Activated CD8-positive, alpha-beta memory T cell treated with anti-CD3 and anti-CD28 coated beads for 4 hours (primary cell): ENCODE results near the gene NCKAP1.
"Not testable (repeated sequence)": the region's sequence is repeated elsewhere in the genome, so short reads cannot be mapped to it uniquely, and the experiment has no call there.

Source experiments
- DNase-seq, 2 donors: peaks; one replicate each; pipeline ENCODE4 v3.0.0-alpha.2; 2020; ENCODE audit warnings: low read depth in 2 of 2

NCKAP1 gene

GRCh38 chr2:182912518-182912915 lies 125.7 kb downstream of the NCKAP1 start:
- no peak for DNase-seq

GRCh38 chr2:182911813-182912517 lies 126.3 kb downstream of the NCKAP1 start:
- DNase-seq = no peak

GRCh38 chr2:182910965-182911364 lies 127.3 kb downstream of the NCKAP1 start:
- no peak for DNase-seq

GRCh38 chr2:182907081-182907830 lies 131.0 kb downstream of the NCKAP1 start:
- no peak for DNase-seq

- no peak for DNase-seq
These were observed 131.8 kb downstream of the NCKAP1 start for GRCh38 chr2:182906454-182906853.

- no peak for DNase-seq
These were observed 133.4 kb downstream of the NCKAP1 start for GRCh38 chr2:182904844-182905243.

- DNase-seq = no peak
These were observed 134.7 kb downstream of the NCKAP1 start for GRCh38 chr2:182903566-182903965.

- DNase-seq = no peak
These were observed 136.5 kb downstream of the NCKAP1 start for GRCh38 chr2:182901748-182902147.

- no peak for DNase-seq
These were observed 139.5 kb downstream of the NCKAP1 start for GRCh38 chr2:182898718-182899117.

- DNase-seq = no peak
These were observed 141.1 kb downstream of the NCKAP1 start for GRCh38 chr2:182897137-182897536.

GRCh38 chr2:182895798-182896197 lies 142.5 kb downstream of the NCKAP1 start:
- DNase-seq = no peak

GRCh38 chr2:182895169-182895568 lies 143.1 kb downstream of the NCKAP1 start:
- no peak for DNase-seq

GRCh38 chr2:182894174-182894573 lies 144.1 kb downstream of the NCKAP1 start:
- no peak for DNase-seq

- no peak for DNase-seq
These were observed 144.6 kb downstream of the NCKAP1 start for GRCh38 chr2:182893666-182894065.

- DNase-seq = not testable (repeated sequence)
These were observed 145.2 kb downstream of the NCKAP1 start for GRCh38 chr2:182893035-182893434.

GRCh38 chr2:182891611-182892010 lies 146.6 kb downstream of the NCKAP1 start:
- no peak for DNase-seq

- DNase-seq = no peak
These were observed 147.4 kb downstream of the NCKAP1 start for GRCh38 chr2:182890773-182891378.

- DNase-seq = no peak
These were observed 148.0 kb downstream of the NCKAP1 start for GRCh38 chr2:182890305-182890704.

- DNase-seq = no peak
These were observed 150.4 kb downstream of the NCKAP1 start for GRCh38 chr2:182887753-182888415.

GRCh38 chr2:182887093-182887492 lies 151.2 kb downstream of the NCKAP1 start:
- DNase-seq = no peak

- no peak for DNase-seq
These were observed 152.5 kb downstream of the NCKAP1 start for GRCh38 chr2:182885771-182886170.

- no peak for DNase-seq
These were observed 154.8 kb downstream of the NCKAP1 start for GRCh38 chr2:182883451-182883850.
